H1 (cell line): Measurements from ENCODE around the gene DDX51. TPM values are rescaled to one million over a fixed set of nuclear protein-coding genes. Genes with fewer than 3 reads are reported as not detected.

Source experiments
- CTCF ChIA-PET: fragments of 300-600 bp; sonication (Branson Sonifier 250); formaldehyde crosslinking; loops from one replicate; lab custom pipeline; 2021; ENCODE audit not compliant: partially characterized antibody; lab: Charles Lee
- POLR2A ChIA-PET: fragments of 300-600 bp; sonication (Branson Sonifier 250); formaldehyde crosslinking; loops from one replicate; lab custom pipeline; 2021; ENCODE audit warnings: inconsistent platforms; ENCODE audit not compliant: partially characterized antibody; lab: Charles Lee
- DNase-seq, 2 experiments: peaks; one replicate each; pipeline versions ENCODE4 v3.0.0 to v3.0.0-alpha.2; 2010 to 2022; ENCODE audit warnings: low spot score in 2 of 2, low read depth in 1 of 2, mixed read lengths in 1 of 2
- FAIRE-seq: peaks from 2 replicates; lab custom pipeline; 2011; peaks lifted over from hg19 to GRCh38; lab: Jason Lieb, UNC
- H2AFZ ChIP-seq: 2 replicates; pipeline ENCODE4 v1.8.1; 2012; ENCODE audit warnings: low read length, inconsistent platforms
- H2AK5ac ChIP-seq: 2 replicates; pipeline ENCODE4 v1.6.1; 2013; ENCODE audit warnings: low read depth, low read length
- H2BK120ac ChIP-seq: replicated peaks from 2 replicates; pipeline ENCODE3; 2013; ENCODE audit warnings: low read depth, low read length, inconsistent platforms
- H2BK12ac ChIP-seq: 2 replicates; pipeline ENCODE4 v1.6.1; 2013; ENCODE audit warnings: low read depth, low read length
- H2BK15ac ChIP-seq: 2 replicates; pipeline ENCODE4 v1.6.1; 2013; ENCODE audit warnings: low read length
- H2BK20ac ChIP-seq: 2 replicates; pipeline ENCODE4 v1.6.1; 2013; ENCODE audit warnings: low read length
- H2BK5ac ChIP-seq: 2 replicates; pipeline ENCODE4 v1.6.1; 2013; ENCODE audit warnings: low read depth, low read length
- H3K14ac ChIP-seq: 2 replicates; pipeline ENCODE4 v1.6.1; 2013; ENCODE audit warnings: inconsistent platforms; ENCODE audit not compliant: insufficient read length
- H3K18ac ChIP-seq: 2 replicates; pipeline ENCODE4 v1.6.1; 2013; ENCODE audit warnings: low read length; ENCODE audit errors: extremely low read depth
- H3K23ac ChIP-seq: 2 replicates; pipeline ENCODE4 v1.6.1; 2013; ENCODE audit warnings: inconsistent platforms; ENCODE audit not compliant: insufficient read length
- H3K23me2 ChIP-seq: 2 replicates; pipeline ENCODE4 v1.6.1; 2013; ENCODE audit warnings: low read depth, low read length
- H3K27ac ChIP-seq: 2 replicates; pipeline ENCODE4 v1.6.1; 2011; ENCODE audit warnings: low read depth, low read length, inconsistent platforms
- H3K27me3 ChIP-seq, 4 experiments: replicated peaks in 1 of 4; 1 replicate in 1 of 4; 2 replicates in 3 of 4; pipeline versions ENCODE4 v1.6.1 to v1.8.1; 2011 to 2013; ENCODE audit warnings: low read length in 3 of 4, mild to moderate bottlenecking in 3 of 4, inconsistent platforms in 2 of 4, mixed read lengths in 2 of 4, moderate library complexity in 1 of 4; ENCODE audit not compliant: control insufficient read depth in 3 of 4, insufficient read depth in 3 of 4; ENCODE audit errors: extremely low read depth in 1 of 4
- H3K36me3 ChIP-seq, 4 experiments: 2 replicates each; pipeline versions ENCODE4 v1.6.1 to v1.8.1; 2011 to 2013; ENCODE audit warnings: mild to moderate bottlenecking in 4 of 4, low read length in 3 of 4, moderate library complexity in 2 of 4, control low read depth in 1 of 4, inconsistent platforms in 1 of 4; ENCODE audit not compliant: insufficient read depth in 4 of 4, control insufficient read depth in 2 of 4
- H3K4ac ChIP-seq: replicated peaks from 2 replicates; pipeline ENCODE3; 2013; ENCODE audit warnings: low read length, low read depth, mixed read lengths, inconsistent platforms; ENCODE audit not compliant: insufficient read length
- H3K4me1 ChIP-seq, 4 experiments: replicated peaks in 1 of 4; 1 replicate in 1 of 4; 2 replicates in 3 of 4; pipeline versions ENCODE4 v1.6.1 to v1.8.1; 2011 to 2013; ENCODE audit warnings: low read length in 3 of 4, inconsistent platforms in 2 of 4, mixed read lengths in 1 of 4; ENCODE audit not compliant: insufficient read depth in 4 of 4, control insufficient read depth in 3 of 4
- H3K4me2 ChIP-seq, 2 experiments: 2 replicates each; pipeline versions ENCODE4 v1.6.1 to v1.8.1; 2011 to 2013; ENCODE audit warnings: low read depth in 2 of 2, low read length in 2 of 2, control low read depth in 1 of 2, inconsistent platforms in 1 of 2, mild to moderate bottlenecking in 1 of 2; ENCODE audit not compliant: insufficient read depth in 1 of 2
- H3K4me3 ChIP-seq, 4 experiments: fragments of 200-600, 300-600 bp in 1 of 4; sonication (generic), shearing (Covaris generic), sonication (Bioruptor Twin) in 1 of 4; 2 replicates each; pipeline versions ENCODE4 v1.5.1 to v1.8.1; 2011 to 2016; ENCODE audit warnings: low read length in 4 of 4, low read depth in 3 of 4, control low read depth in 2 of 4, inconsistent platforms in 2 of 4, mild to moderate bottlenecking in 2 of 4, mixed read lengths in 1 of 4, moderate library complexity in 1 of 4; ENCODE audit not compliant: insufficient read depth in 2 of 4; ENCODE audit errors: extremely low read depth in 1 of 4
- H3K56ac ChIP-seq: replicated peaks from 2 replicates; pipeline ENCODE3; 2013; ENCODE audit warnings: low read depth, mild to moderate bottlenecking, mixed read lengths, low read length, inconsistent platforms; ENCODE audit not compliant: insufficient read length
- H3K79me1 ChIP-seq: 2 replicates; pipeline ENCODE4 v1.6.1; 2013; ENCODE audit warnings: low read depth, low read length, control low read depth
- H3K79me2 ChIP-seq, 2 experiments: 2 replicates each; pipeline versions ENCODE4 v1.6.1 to v1.8.1; 2012 to 2013; ENCODE audit warnings: low read length in 2 of 2, mild to moderate bottlenecking in 2 of 2, inconsistent platforms in 1 of 2; ENCODE audit not compliant: insufficient read depth in 2 of 2, control insufficient read depth in 1 of 2
- H3K9ac ChIP-seq, 4 experiments: replicated peaks in 1 of 4; 1 replicate in 1 of 4; 2 replicates in 3 of 4; pipeline versions ENCODE4 v1.6.1 to v1.8.1; 2011 to 2013; ENCODE audit warnings: low read depth in 3 of 4, low read length in 3 of 4, control low read depth in 2 of 4, mild to moderate bottlenecking in 2 of 4, moderate library complexity in 2 of 4, inconsistent platforms in 1 of 4; ENCODE audit errors: extremely low read depth in 1 of 4
- H3K9me3 ChIP-seq, 2 experiments: 2 replicates each; pipeline versions ENCODE4 v1.6.1 to v1.8.1; 2012 to 2013; ENCODE audit warnings: mild to moderate bottlenecking in 2 of 2, moderate library complexity in 2 of 2, control low read depth in 1 of 2, inconsistent platforms in 1 of 2, low read depth in 1 of 2, low read length in 1 of 2, mixed read lengths in 1 of 2; ENCODE audit not compliant: insufficient read depth in 2 of 2
- H4K20me1 ChIP-seq, 2 experiments: replicated peaks in 1 of 2; 2 replicates each; pipeline versions ENCODE3 to v1.8.1; 2011 to 2013; ENCODE audit warnings: inconsistent platforms in 2 of 2, low read length in 2 of 2, mild to moderate bottlenecking in 1 of 2; ENCODE audit not compliant: insufficient read depth in 2 of 2, control insufficient read depth in 1 of 2
- H4K5ac ChIP-seq: 2 replicates; pipeline ENCODE4 v1.6.1; 2013; ENCODE audit warnings: low read length, low read depth, mixed read lengths, inconsistent platforms; ENCODE audit not compliant: insufficient read length
- H4K8ac ChIP-seq: 2 replicates; pipeline ENCODE4 v1.8.0; 2013; ENCODE audit warnings: mild to moderate bottlenecking, moderate library complexity, low read length, inconsistent platforms; ENCODE audit not compliant: insufficient read depth; ENCODE audit errors: extremely low read depth
- H4K91ac ChIP-seq: replicated peaks from 2 replicates; pipeline ENCODE3; 2013; ENCODE audit warnings: low read length, mixed read lengths, inconsistent platforms; ENCODE audit not compliant: insufficient read length
- BACH1 ChIP-seq: IDR thresholded peaks from 2 replicates; pipeline ENCODE4 v1.6.1; 2012; ENCODE audit warnings: low read length, improper control_type of control experiment
- CEBPB ChIP-seq: IDR thresholded peaks from 2 replicates; pipeline ENCODE4 v1.6.1; 2012; ENCODE audit warnings: low read depth, low read length
- CHD1 ChIP-seq: IDR thresholded peaks from 2 replicates; pipeline ENCODE4 v1.6.1; 2012; ENCODE audit warnings: low read depth, low read length, improper control_type of control experiment
- CHD2 ChIP-seq: IDR thresholded peaks from 2 replicates; pipeline ENCODE4 v1.6.1; 2012; ENCODE audit warnings: low read length, improper control_type of control experiment
- FOSL1 ChIP-seq: IDR thresholded peaks from 2 replicates; pipeline ENCODE4 v1.6.1; 2011; ENCODE audit warnings: mild to moderate bottlenecking, low read depth, low read length, moderate library complexity; ENCODE audit not compliant: insufficient read depth
- HDAC2 ChIP-seq, 2 experiments: fragments of 300-600 bp in 1 of 2; sonication (generic) in 1 of 2; IDR thresholded peaks; 2 replicates each; pipeline ENCODE4 v1.6.1; 2011 to 2012; ENCODE audit warnings: low read depth in 2 of 2, low read length in 2 of 2, mild to moderate bottlenecking in 2 of 2, moderate library complexity in 2 of 2, borderline replicate concordance in 1 of 2, inconsistent platforms in 1 of 2
- KDM4A ChIP-seq: IDR thresholded peaks from one replicate; pipeline ENCODE4 v1.7.1; 2012; ENCODE audit warnings: low read depth, mild to moderate bottlenecking, moderate library complexity, low read length, inconsistent platforms; ENCODE audit not compliant: severe bottlenecking
- ZNF274 ChIP-seq: IDR thresholded peaks from 2 replicates; pipeline ENCODE4 v1.7.0; 2012; ENCODE audit warnings: low read length, borderline replicate concordance; ENCODE audit errors: extremely low read depth
- WGBS, 2 experiments: shearing (Covaris generic) in 1 of 2; methylation state at CpG; one replicate each; pipeline versions ENCODE4 v1.1.6 to v1.1.7; 2013 to 2015; ENCODE audit warnings: low lambda C conversion rate in 2 of 2, mixed read lengths in 2 of 2, inconsistent platforms in 1 of 2, low coverage in 1 of 2, missing lambda C conversion rate in 1 of 2; ENCODE audit not compliant: insufficient replicate concordance in 2 of 2, insufficient coverage in 1 of 2, insufficient read length in 1 of 2; ENCODE audit errors: extremely low coverage in 1 of 2, missing lambda C conversion rate in 1 of 2; 5-methylcytosine and 5-hydroxymethylcytosine counted together
- polyA plus RNA-seq, 7 experiments: library from polyadenylated mRNA; depleted of rRNA in 3 of 7; stranded (reverse) in 5 of 7; unstranded in 2 of 7; fragments of >200 nt in 5 of 7; fragments of 200-250 nt in 2 of 7; gene quantifications; 1 replicate in 5 of 7; 2 replicates in 1 of 7; 4 replicates in 1 of 7; pipeline versions ENCODE4 v1.2.1 to v1.2.3, GENCODE V29; 2011 to 2013; ENCODE audit warnings: missing spikeins in 2 of 7, mixed read lengths in 2 of 7
- total RNA-seq: library from RNA; stranded (reverse); fragmentation: NEBNext Ultra II Directional; extraction: Animal tissue kit (Norgen Biotek cat#: 25700); gene quantifications from 2 replicates; pipeline ENCODE4 v1.2.1, GENCODE V29; 2021
- TF ChIP-seq, protein P1 (sequence below): IDR thresholded peaks from 2 replicates; pipeline ENCODE4 v1.6.1; 2012; ENCODE audit warnings: inconsistent platforms

Gene DDX51
- total and polyA plus RNA-seq, 2 of the 8 experiments (the other 6 are each of a cell fraction or from before 2014, with no cell fraction given), result 11.2 to 24.4 TPM

DNA sequence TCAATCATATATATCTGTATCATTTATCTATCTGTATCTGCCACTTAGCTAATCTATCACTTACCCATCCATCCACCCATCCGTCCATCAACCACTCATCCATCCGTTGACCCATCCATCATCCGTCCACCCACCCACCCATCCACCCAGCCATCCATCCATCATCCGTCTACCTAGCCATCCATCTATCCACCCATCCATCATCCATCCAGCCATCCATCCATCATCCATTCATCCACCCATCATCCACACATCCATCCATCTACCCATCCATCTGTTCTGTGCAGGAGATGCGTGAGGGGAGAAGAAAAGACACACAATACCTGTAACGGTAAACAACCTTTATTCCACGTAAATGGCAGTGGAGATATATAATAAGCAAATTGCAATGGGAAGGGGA is 20.3 kb upstream of the DDX51 start:
- no peaks in the 10 kb centered on the region for H3K36me3 ChIP-seq
- H2AK5ac ChIP-seq, result no peak overlapping the region
- no peaks in the 10 kb centered on the region; a peak in 1 of 7 replicates for H3K4me1 ChIP-seq
- H3K18ac ChIP-seq, result no peak overlapping the region
- DNase-seq, result no peak
- no peak overlapping the region for H4K5ac ChIP-seq
- H3K9me3 ChIP-seq, result no peaks in the 10 kb centered on the region
- H3K23ac ChIP-seq, result no peak overlapping the region
- peaks cover 15% of the 10 kb centered on the region; the same call in 1 of the 2 replicates for H3K23me2 ChIP-seq
- H3K27me3 ChIP-seq, result peaks cover 0 to 8% (median 5%) of the 10 kb centered on the region in 4 experiments; a peak in 4 of 7 replicates
- no peak overlapping the region for H4K91ac ChIP-seq
- H3K14ac ChIP-seq, result no peak overlapping the region
- 86 to 100% methylated on average over 1 to 4 of the region's 7 CpGs for WGBS, 2 experiments
- H2BK20ac ChIP-seq, result no peak overlapping the region
- no peak overlapping the region for H2BK120ac ChIP-seq
- no peak overlapping the region for H2BK15ac ChIP-seq
- H3K9ac ChIP-seq, result no peak overlapping the region
- H3K79me1 ChIP-seq, result no peaks in the 10 kb centered on the region
- H2BK5ac ChIP-seq, result no peak overlapping the region
- H3K27ac ChIP-seq, result no peak overlapping the region
- H3K4ac ChIP-seq, result no peak overlapping the region
- H3K56ac ChIP-seq, result no peak overlapping the region
- H2AFZ ChIP-seq, result no peak overlapping the region
- no peaks in the 10 kb centered on the region for H3K79me2 ChIP-seq
- CTCF ChIA-PET, result no interaction called here
- TF ChIP-seq, protein P1, sequence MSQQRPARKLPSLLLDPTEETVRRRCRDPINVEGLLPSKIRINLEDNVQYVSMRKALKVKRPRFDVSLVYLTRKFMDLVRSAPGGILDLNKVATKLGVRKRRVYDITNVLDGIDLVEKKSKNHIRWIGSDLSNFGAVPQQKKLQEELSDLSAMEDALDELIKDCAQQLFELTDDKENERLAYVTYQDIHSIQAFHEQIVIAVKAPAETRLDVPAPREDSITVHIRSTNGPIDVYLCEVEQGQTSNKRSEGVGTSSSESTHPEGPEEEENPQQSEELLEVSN, result no peak
- no peak for TF ChIP-seq HDAC2 (IDR thresholded peaks at IDR 0.05; ENCODE audit: borderline replicate concordance in 1 of 2, low read depth in 2 of 2, low read length in 2 of 2)
- no peak for TF ChIP-seq BACH1
- TF ChIP-seq CEBPB, result no peak
- TF ChIP-seq CHD1, result no peak
- TF ChIP-seq ZNF274, result no peak
- no peak for TF ChIP-seq CHD2
- TF ChIP-seq FOSL1, result no peak
- no peak for TF ChIP-seq KDM4A
- H4K20me1 ChIP-seq, result peaks cover 0 to 11% of the 10 kb centered on the region in 2 experiments
- no peak overlapping the region for H2BK12ac ChIP-seq
- POLR2A ChIA-PET, result no interaction called here
- FAIRE-seq, result no peak
- H3K4me3 ChIP-seq, result no peak overlapping the region
- no peak overlapping the region for H3K4me2 ChIP-seq
- H4K8ac ChIP-seq, result no peak overlapping the region
